OCI-LY1 (cell line): ENCODE data around the gene TNFAIP8.

Experiments used
- EZH2 ChIP-seq: fragments of 200-600 bp; sonication (generic), shearing (Covaris generic); IDR thresholded peaks from 2 replicates; pipeline ENCODE4 v1.8.0; 2017; ENCODE audit warnings: borderline replicate concordance, mixed run types, mild to moderate bottlenecking, antibody characterized with exemption, low read length, moderate library complexity, mixed read lengths
- TF ChIP-seq, protein P1 (sequence below): fragments of 200-600 bp; sonication (generic), shearing (Covaris generic); IDR thresholded peaks from 2 replicates; pipeline ENCODE4 v1.5.1; 2017; ENCODE audit warnings: mild to moderate bottlenecking, antibody characterized with exemption, low read length, moderate library complexity, mixed read lengths

DNA sequence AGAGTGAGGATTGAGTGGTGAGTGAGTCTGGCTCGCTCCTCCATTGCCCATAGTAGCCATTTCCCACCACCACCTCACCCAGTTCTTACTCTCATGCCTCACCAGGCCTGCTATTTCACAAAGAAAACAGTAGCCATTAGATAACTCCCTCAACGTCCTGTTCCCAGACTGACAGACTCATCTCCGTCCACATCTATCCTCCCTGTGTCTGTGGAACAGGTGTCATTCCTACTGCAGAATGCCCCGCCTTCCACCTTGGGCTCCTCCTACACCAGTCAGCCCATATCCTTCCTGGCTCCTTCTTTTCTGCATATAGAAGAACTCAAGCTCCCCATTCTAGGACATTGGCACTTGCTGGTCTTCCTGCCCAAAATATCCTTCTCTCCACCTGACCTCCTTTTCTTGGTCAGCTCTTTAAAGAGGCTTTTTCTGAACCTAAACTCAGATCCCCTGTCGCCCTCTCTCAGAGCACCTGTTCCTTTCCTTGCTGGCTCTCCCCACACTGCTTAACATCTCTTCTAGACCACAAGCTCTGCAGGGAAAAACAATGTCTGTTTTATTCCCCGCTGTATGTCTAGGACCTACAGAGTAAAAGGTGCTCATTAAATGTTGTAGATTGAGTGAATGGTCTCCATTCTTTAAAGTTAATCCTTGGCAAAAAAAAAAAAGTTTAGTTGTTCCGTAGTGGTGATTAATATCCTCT, 3.2 kb downstream of the TNFAIP8 start:
- TF ChIP-seq, protein P1, sequence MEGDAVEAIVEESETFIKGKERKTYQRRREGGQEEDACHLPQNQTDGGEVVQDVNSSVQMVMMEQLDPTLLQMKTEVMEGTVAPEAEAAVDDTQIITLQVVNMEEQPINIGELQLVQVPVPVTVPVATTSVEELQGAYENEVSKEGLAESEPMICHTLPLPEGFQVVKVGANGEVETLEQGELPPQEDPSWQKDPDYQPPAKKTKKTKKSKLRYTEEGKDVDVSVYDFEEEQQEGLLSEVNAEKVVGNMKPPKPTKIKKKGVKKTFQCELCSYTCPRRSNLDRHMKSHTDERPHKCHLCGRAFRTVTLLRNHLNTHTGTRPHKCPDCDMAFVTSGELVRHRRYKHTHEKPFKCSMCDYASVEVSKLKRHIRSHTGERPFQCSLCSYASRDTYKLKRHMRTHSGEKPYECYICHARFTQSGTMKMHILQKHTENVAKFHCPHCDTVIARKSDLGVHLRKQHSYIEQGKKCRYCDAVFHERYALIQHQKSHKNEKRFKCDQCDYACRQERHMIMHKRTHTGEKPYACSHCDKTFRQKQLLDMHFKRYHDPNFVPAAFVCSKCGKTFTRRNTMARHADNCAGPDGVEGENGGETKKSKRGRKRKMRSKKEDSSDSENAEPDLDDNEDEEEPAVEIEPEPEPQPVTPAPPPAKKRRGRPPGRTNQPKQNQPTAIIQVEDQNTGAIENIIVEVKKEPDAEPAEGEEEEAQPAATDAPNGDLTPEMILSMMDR, result no peak
- no peak for TF ChIP-seq EZH2
